GM23338 (cell line): ENCODE data around the gene COL9A3. TPM values are rescaled to one million over a fixed set of nuclear protein-coding genes. Genes with fewer than 3 reads are reported as not detected.

Experiments used
- ATAC-seq: fragments of 200-7000 bp; cut with Tn5 transposase; 3 replicates; pipeline ENCODE4 v1.9.1; 2020
- DNase-seq: peaks from one replicate; pipeline ENCODE4 v3.0.0-alpha.2; 2015; ENCODE audit warnings: low spot score
- H2AFZ ChIP-seq: fragments of 200-600 bp; sonication (generic); 2 replicates; pipeline ENCODE4 v1.8.0; 2016; ENCODE audit warnings: antibody characterized with exemption, mild to moderate bottlenecking, moderate library complexity
- H3F3A ChIP-seq: fragments of 200-600 bp; sonication (generic); replicated peaks from 2 replicates; pipeline ENCODE4 v1.8.0; 2017; ENCODE audit warnings: antibody characterized with exemption, mixed run types, low read depth
- H3K27ac ChIP-seq: fragments of 200-600 bp; sonication (generic); 2 replicates; pipeline ENCODE4 v1.6.1; 2016; ENCODE audit warnings: low read depth
- H3K27me3 ChIP-seq: fragments of 200-600 bp; sonication (generic); 2 replicates; pipeline ENCODE4 v1.8.0; 2016; ENCODE audit warnings: mild to moderate bottlenecking, mixed run types, moderate library complexity; ENCODE audit not compliant: insufficient read depth
- H3K36me3 ChIP-seq: fragments of 200-600 bp; sonication (generic); 2 replicates; pipeline ENCODE4 v1.8.0; 2016; ENCODE audit warnings: mild to moderate bottlenecking; ENCODE audit not compliant: insufficient read depth
- H3K4me1 ChIP-seq: fragments of 200-600 bp; sonication (generic); 2 replicates; pipeline ENCODE4 v1.8.0; 2016; ENCODE audit warnings: mild to moderate bottlenecking, moderate library complexity; ENCODE audit not compliant: insufficient read depth
- H3K4me2 ChIP-seq: fragments of 200-600 bp; sonication (generic); 2 replicates; pipeline ENCODE4 v1.7.1; 2017; ENCODE audit warnings: mixed run types
- H3K4me3 ChIP-seq: fragments of 200-600 bp; sonication (generic); 2 replicates; pipeline ENCODE4 v1.6.1; 2016; ENCODE audit warnings: mixed run types
- H3K79me2 ChIP-seq: fragments of 200-600 bp; sonication (generic); replicated peaks from 2 replicates; pipeline ENCODE4 v1.8.0; 2017; ENCODE audit warnings: mild to moderate bottlenecking; ENCODE audit not compliant: insufficient read depth
- H3K9me2 ChIP-seq: fragments of 200-600 bp; sonication (generic); 2 replicates; pipeline ENCODE4 v1.8.0; 2017; ENCODE audit not compliant: insufficient read depth
- H4K20me1 ChIP-seq: fragments of 200-600 bp; sonication (generic); replicated peaks from 2 replicates; pipeline ENCODE4 v1.8.0; 2017; ENCODE audit warnings: mild to moderate bottlenecking; ENCODE audit not compliant: insufficient read depth
- H3K27ac Mint-ChIP-seq: 2 replicates; pipeline ENCODE4 v1.8.0; 2020; ENCODE audit warnings: inconsistent platforms, mild to moderate bottlenecking, moderate library complexity, mixed read lengths
- H3K27me3 Mint-ChIP-seq: 3 replicates; pipeline ENCODE4 v1.8.0; 2022; ENCODE audit warnings: low read depth, mild to moderate bottlenecking, moderate library complexity, mixed read lengths, inconsistent platforms; ENCODE audit not compliant: insufficient read depth, poor library complexity
- H3K36me3 Mint-ChIP-seq: 3 replicates; pipeline ENCODE4 v1.8.0; 2021; ENCODE audit warnings: low read depth, mild to moderate bottlenecking, inconsistent platforms, moderate library complexity, mixed read lengths
- H3K4me1 Mint-ChIP-seq: 3 replicates; pipeline ENCODE4 v1.8.0; 2020; ENCODE audit warnings: mild to moderate bottlenecking, inconsistent platforms, mixed read lengths
- H3K4me3 Mint-ChIP-seq: 3 replicates; pipeline ENCODE4 v1.8.0; 2021; ENCODE audit warnings: moderate library complexity, mild to moderate bottlenecking, inconsistent platforms, mixed read lengths
- H3K9me3 Mint-ChIP-seq: 3 replicates; pipeline ENCODE4 v1.8.0; 2020; ENCODE audit warnings: moderate library complexity, mild to moderate bottlenecking, inconsistent platforms, mixed read lengths
- CTCF ChIP-seq, 2 experiments: fragments of 200-600 bp in 1 of 2; sonication (generic) in 1 of 2; conservative IDR thresholded peaks; 2 replicates each; pipeline versions ENCODE4 v1.5.1 to v1.6.1; 2016 to 2017; ENCODE audit warnings: antibody characterized with exemption in 2 of 2, low read depth in 2 of 2, mild to moderate bottlenecking in 2 of 2, moderate library complexity in 1 of 2
- ETS1 ChIP-seq: IDR thresholded peaks from 2 replicates; pipeline ENCODE4 v1.6.1; 2016; ENCODE audit warnings: antibody characterized with exemption
- EZH2phosphoT487 ChIP-seq: fragments of 200-600 bp; sonication (generic); IDR thresholded peaks from one replicate; pipeline ENCODE4 v1.8.1; 2018; ENCODE audit warnings: antibody characterized with exemption; ENCODE audit not compliant: unreplicated experiment
- NANOG ChIP-seq: IDR thresholded peaks from 2 replicates; pipeline ENCODE4 v1.6.1; 2016; ENCODE audit warnings: antibody characterized with exemption, borderline replicate concordance
- POLR2AphosphoS5 ChIP-seq: IDR thresholded peaks from 2 replicates; pipeline ENCODE4 v1.6.1; 2016; ENCODE audit warnings: antibody characterized with exemption, low read depth
- REST ChIP-seq: IDR thresholded peaks from one replicate; pipeline ENCODE4 v1.6.1; 2018; ENCODE audit warnings: antibody characterized with exemption; ENCODE audit not compliant: unreplicated experiment
- STAT1 ChIP-seq: IDR thresholded peaks from one replicate; pipeline ENCODE4 v1.6.1; 2016; ENCODE audit warnings: antibody characterized with exemption; ENCODE audit not compliant: unreplicated experiment
- ZNF331 ChIP-seq: fragments of 250-450 bp; sonication (Bioruptor Pico); IDR thresholded peaks from 2 replicates; pipeline ENCODE4 v1.5.0; 2020; ENCODE audit warnings: low read depth, mild to moderate bottlenecking, moderate library complexity
- polyA plus RNA-seq: library from polyadenylated mRNA; unstranded; fragments of >200 nt; fragmentation: Nextera tagmentation; extraction: Ambion mirVana; gene quantifications from 2 replicates; pipeline ENCODE4 v1.2.1, GENCODE V29; 2016
- total RNA-seq: library from RNA; depleted of rRNA; stranded (reverse); fragments of >200 nt; shearing (Covaris generic); gene quantifications from 2 replicates; pipeline ENCODE4 v1.2.3, GENCODE V29; 2014

Gene COL9A3
- total and polyA plus RNA-seq, 2 experiments from 2014 or later: 74.9 to 113 TPM

GRCh38 chr20:62813588-62813987 is 3.3 kb upstream of the COL9A3 start:
- peaks cover 16% of the 10 kb centered on the region for H3K4me1 Mint-ChIP-seq
- Histone ChIP-seq H3K4me2 (no peak overlapping the region), H3K27ac (no peak overlapping the region), H3K9me2 (no peaks in the 10 kb centered on the region), H2AFZ (no peak overlapping the region), H3K4me3 (no peak overlapping the region), H3K79me2 (peaks cover 8% of the 10 kb centered on the region; the same call in 1 of the 2 replicates), H4K20me1 (no peaks in the 10 kb centered on the region), H3K27me3 (peaks cover 7% of the 10 kb centered on the region; the same call in 1 of the 2 replicates), H3F3A (0 out of 2 replicates have a peak, but pooled peaks cover 4% of the 10 kb centered on the region), H3K36me3 (no peaks in the 10 kb centered on the region), H3K4me1 (peaks cover 10% of the 10 kb centered on the region; the same call in 1 of the 2 replicates)
- DNase-seq (no peak), ATAC-seq (no peak)
- no peaks in the 10 kb centered on the region for H3K9me3 Mint-ChIP-seq
- H3K4me3 Mint-ChIP-seq: no peak overlapping the region
- peaks cover 17% of the 10 kb centered on the region for H3K27me3 Mint-ChIP-seq
- TF ChIP-seq REST: no peak
- TF ChIP-seq ETS1: no peak
- TF ChIP-seq CTCF (conservative IDR thresholded peaks at IDR 0.05; ENCODE audit: low read depth in 2 of 2): no peak
- peaks cover 5% of the 10 kb centered on the region; the same call in 1 of the 3 replicates for H3K36me3 Mint-ChIP-seq
- no peak overlapping the region for H3K27ac Mint-ChIP-seq

GRCh38 chr20:62814060-62814708 is 2.7 kb upstream of the COL9A3 start:
- TF ChIP-seq ETS1 (no peak), POLR2AphosphoS5 (no peak), EZH2phosphoT487 (no peak), ZNF331 (CRISPR knock-in tag) (no peak), CTCF (conservative IDR thresholded peaks at IDR 0.05; ENCODE audit: low read depth in 2 of 2) (no peak), STAT1 (no peak), NANOG (no peak)
- no peak for ATAC-seq
- H3K36me3 ChIP-seq: no peaks in the 10 kb centered on the region

More at GRCh38 chr20:62814060-62814708, 2.7 kb upstream of the COL9A3 start:
- H3K36me3 Mint-ChIP-seq: peaks cover 5% of the 10 kb centered on the region; the same call in 1 of the 3 replicates
- Histone ChIP-seq H3K4me2 (no peak overlapping the region), H3K79me2 (peaks cover 8% of the 10 kb centered on the region; the same call in 1 of the 2 replicates), H3K27ac (no peak overlapping the region), H3K4me1 (peaks cover 10% of the 10 kb centered on the region; the same call in 1 of the 2 replicates), H3K27me3 (peaks cover 7% of the 10 kb centered on the region; the same call in 1 of the 2 replicates), H3K4me3 (no peak overlapping the region), H2AFZ (no peak overlapping the region), H3K9me2 (no peaks in the 10 kb centered on the region), H3F3A (0 out of 2 replicates have a peak, but pooled peaks cover 4% of the 10 kb centered on the region), H4K20me1 (no peaks in the 10 kb centered on the region)
- no peak overlapping the region for H3K27ac Mint-ChIP-seq
- H3K4me1 Mint-ChIP-seq: peaks cover 16% of the 10 kb centered on the region
- no peaks in the 10 kb centered on the region for H3K9me3 Mint-ChIP-seq
- H3K4me3 Mint-ChIP-seq: no peak overlapping the region
- no peak for DNase-seq
- H3K27me3 Mint-ChIP-seq: peaks cover 17% of the 10 kb centered on the region
